Measurements from ENCODE around the gene TRIM25.

The TRIM25 gene

GRCh38 chr17:56933868-56934267, 20.0 kb upstream of the TRIM25 start:
- no peak overlapping the region for H3K27ac ChIP-seq
- no peak for TF ChIP-seq CTCF (conservative IDR thresholded peaks at IDR 0.05)

DNA sequence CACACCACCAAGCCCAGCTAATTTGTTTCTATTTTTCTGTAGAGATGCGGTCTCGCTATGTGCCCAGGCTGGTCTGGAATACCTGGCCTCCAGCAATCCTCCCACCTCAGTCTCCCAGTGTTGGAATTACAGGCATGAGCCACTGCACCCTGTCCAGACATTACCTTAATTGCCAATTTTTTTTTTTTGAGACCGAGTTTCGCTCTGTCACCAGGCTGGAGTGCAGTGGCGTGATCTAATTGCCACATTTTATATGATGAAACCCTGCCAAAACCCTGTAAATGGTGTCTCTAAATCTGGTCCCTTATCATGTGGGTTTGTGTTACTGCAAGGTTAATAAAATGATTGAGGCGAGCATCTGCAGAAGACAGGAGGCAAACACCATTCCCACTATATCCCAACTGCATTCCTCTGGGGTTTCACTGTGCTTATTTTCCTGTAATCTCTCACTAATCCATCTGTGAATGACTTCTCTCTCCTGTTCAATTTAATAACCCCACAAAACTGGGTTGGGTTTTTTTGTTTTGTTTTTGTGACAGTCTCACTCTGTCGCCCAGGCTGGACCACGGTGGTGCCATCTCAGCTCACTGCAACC, 19.4 kb upstream of the TRIM25 start:
- no peak for TF ChIP-seq CTCF (conservative IDR thresholded peaks at IDR 0.05)
- H3K27ac ChIP-seq, result no peak overlapping the region

- H3K27ac ChIP-seq, result no peak overlapping the region
- no peak for TF ChIP-seq CTCF (conservative IDR thresholded peaks at IDR 0.05)
Observed at GRCh38 chr17:56930739-56931337, 17.0 kb upstream of the TRIM25 start.

DNA sequence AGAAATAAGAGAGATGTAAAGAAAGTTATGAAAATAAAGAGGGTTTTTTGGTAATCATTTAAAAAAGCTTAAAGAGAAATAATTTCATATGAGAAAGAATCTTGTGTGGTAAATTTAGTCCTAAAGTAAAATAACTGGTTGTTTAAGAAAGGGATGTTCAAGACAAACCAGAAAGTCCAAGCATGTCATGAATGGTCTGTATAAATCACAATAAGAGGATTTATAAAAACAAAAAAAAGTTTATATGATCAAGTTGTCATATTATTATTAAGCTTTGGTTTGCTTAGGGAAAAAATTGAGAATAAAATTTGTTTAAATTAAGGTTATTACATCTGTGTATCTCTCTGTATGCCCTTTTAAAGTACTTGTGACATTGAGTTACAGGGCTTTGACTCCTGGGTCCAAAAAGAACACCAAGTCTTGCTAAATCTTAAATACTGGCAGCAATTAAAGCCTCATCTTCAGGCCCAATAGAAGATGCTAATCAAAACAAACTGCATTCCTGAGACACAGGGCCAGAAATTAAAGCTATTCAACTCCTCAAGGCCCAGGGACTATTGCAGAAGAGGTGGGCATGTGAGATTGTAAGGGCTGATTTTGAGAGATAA, 15.6 kb upstream of the TRIM25 start:
- TF ChIP-seq CTCF (conservative IDR thresholded peaks at IDR 0.05), result no peak
- H3K27ac ChIP-seq, result no peak overlapping the region

GRCh38 chr17:56928586-56928985, 14.7 kb upstream of the TRIM25 start:
- no peak overlapping the region for H3K27ac ChIP-seq
- TF ChIP-seq CTCF (conservative IDR thresholded peaks at IDR 0.05), result no peak

GRCh38 chr17:56926704-56927103, 12.9 kb upstream of the TRIM25 start:
- no peak for TF ChIP-seq CTCF (conservative IDR thresholded peaks at IDR 0.05)
- H3K27ac ChIP-seq, result peak overlapping the region; percentile 47

DNA sequence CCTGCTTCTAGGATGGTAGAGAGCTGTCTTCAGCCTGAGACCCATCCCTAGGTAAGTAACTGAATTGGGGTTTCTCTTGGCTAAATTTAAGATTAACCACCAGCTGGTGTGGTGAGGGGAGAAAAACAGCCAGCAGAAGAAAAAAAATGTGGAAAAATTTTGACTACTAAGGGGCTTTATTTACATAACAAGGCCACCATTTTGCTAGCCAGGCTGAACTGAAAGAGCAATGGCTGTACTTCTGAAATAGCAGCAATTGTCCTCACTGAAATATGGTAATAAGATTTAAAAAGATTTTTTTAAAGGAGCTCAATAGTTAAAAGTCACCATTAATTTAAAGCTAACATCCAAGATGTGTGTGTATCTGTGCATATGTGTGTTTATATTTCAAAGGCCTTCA, 12.4 kb upstream of the TRIM25 start:
- no peak for TF ChIP-seq CTCF (conservative IDR thresholded peaks at IDR 0.05)
- H3K27ac ChIP-seq, result peak overlapping the region; percentile 47
